Neutrophil (primary cell): Measurements from ENCODE around the gene PAX5.

Experiments used
- H3K27ac ChIP-seq: fragments of 200-600 bp; sonication (generic); 2 replicates; pipeline ENCODE4 v1.5.1; 2016; ENCODE audit warnings: mild to moderate bottlenecking, moderate library complexity
- H3K27me3 ChIP-seq: fragments of 200-600 bp; sonication (generic); 2 replicates; pipeline ENCODE4 v1.6.0; 2016; ENCODE audit warnings: mild to moderate bottlenecking
- H3K36me3 ChIP-seq: fragments of 200-600 bp; sonication (generic); 2 replicates; pipeline ENCODE4 v1.5.1; 2017
- H3K4me1 ChIP-seq, 2 experiments: fragments of 200-600 bp in 1 of 2; sonication (generic) in 1 of 2; 1 replicate in 1 of 2; 2 replicates in 1 of 2; pipeline versions ENCODE4 v1.5.1 to v1.6.1; 2013 to 2016; ENCODE audit warnings: low read depth in 1 of 2, low read length in 1 of 2, mild to moderate bottlenecking in 1 of 2, moderate library complexity in 1 of 2; ENCODE audit not compliant: control insufficient read depth in 1 of 2, insufficient read depth in 1 of 2
- H3K4me3 ChIP-seq, 2 experiments: fragments of 200-600 bp in 1 of 2; sonication (generic) in 1 of 2; 1 replicate in 1 of 2; 2 replicates in 1 of 2; pipeline ENCODE4 v1.5.1; 2013 to 2016; ENCODE audit warnings: low read depth in 1 of 2, low read length in 1 of 2, mild to moderate bottlenecking in 1 of 2, moderate library complexity in 1 of 2
- H3K9me3 ChIP-seq: fragments of 200-600 bp; sonication (generic); 2 replicates; pipeline ENCODE4 v1.5.1; 2016
- TF ChIP-seq, protein P1 (sequence below): fragments of 200-600 bp; sonication (generic); IDR thresholded peaks from 2 replicates; pipeline ENCODE4 v1.5.1; 2016; ENCODE audit warnings: antibody characterized with exemption

Gene PAX5

DNA sequence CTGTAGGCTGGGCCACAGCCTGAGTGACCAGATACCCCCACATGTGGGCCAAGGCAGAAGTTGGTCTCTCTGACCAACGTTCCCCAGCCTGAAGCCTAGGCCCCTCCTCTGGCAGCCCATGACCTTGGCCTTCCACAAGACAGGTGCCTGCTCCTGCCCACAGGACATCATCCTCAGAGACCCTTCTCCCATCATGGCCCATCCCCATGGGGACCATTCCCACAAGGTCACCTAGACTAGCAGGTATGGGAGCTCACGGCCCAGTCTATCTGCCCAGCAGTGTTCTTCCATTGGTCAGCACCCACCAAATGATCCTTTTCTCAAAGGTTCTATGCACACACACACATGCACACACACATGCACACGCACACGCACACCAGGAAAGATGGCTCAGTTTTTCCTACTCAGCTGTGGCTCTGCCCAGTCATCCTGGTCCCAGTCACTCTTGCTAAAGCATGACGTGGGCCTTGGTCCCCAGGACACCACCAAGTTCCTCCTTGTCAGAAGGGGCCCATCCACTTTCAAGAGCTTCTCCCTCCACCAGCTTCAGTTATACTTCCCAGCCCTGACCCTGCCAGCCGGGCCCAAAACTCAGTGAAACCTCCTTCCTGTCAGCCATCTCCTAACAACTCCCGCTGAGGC is 65.4 kb downstream of the PAX5 start:
- H3K27me3 ChIP-seq, result no peaks in the 10 kb centered on the region
- H3K4me1 ChIP-seq, result no peaks in the 10 kb centered on the region
- no peaks in the 10 kb centered on the region for H3K36me3 ChIP-seq
- H3K27ac ChIP-seq, result no peak overlapping the region
- no peak overlapping the region for H3K4me3 ChIP-seq
- no peaks in the 10 kb centered on the region for H3K9me3 ChIP-seq
- TF ChIP-seq, protein P1, sequence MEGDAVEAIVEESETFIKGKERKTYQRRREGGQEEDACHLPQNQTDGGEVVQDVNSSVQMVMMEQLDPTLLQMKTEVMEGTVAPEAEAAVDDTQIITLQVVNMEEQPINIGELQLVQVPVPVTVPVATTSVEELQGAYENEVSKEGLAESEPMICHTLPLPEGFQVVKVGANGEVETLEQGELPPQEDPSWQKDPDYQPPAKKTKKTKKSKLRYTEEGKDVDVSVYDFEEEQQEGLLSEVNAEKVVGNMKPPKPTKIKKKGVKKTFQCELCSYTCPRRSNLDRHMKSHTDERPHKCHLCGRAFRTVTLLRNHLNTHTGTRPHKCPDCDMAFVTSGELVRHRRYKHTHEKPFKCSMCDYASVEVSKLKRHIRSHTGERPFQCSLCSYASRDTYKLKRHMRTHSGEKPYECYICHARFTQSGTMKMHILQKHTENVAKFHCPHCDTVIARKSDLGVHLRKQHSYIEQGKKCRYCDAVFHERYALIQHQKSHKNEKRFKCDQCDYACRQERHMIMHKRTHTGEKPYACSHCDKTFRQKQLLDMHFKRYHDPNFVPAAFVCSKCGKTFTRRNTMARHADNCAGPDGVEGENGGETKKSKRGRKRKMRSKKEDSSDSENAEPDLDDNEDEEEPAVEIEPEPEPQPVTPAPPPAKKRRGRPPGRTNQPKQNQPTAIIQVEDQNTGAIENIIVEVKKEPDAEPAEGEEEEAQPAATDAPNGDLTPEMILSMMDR, result no peak

DNA sequence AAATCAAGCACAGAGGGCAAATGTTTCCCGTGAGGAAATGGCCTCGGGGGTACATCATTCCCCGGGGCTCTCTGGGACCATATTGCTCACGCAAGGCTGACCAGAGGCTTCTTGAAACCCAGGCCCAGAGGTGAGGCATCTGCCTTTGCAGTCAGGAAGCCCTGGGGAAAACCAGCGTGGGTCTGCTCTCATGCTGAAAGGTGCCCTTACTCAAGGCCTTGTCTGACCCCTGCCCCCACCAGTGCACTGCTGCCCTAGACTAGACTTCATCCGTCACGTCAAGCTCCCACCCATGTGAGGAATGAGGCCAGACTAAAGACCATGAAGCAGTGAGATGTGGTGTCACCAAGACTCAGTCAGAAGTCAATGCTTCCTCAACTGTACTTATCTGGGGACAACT is 66.1 kb downstream of the PAX5 start:
- Histone ChIP-seq H3K4me1 (no peaks in the 10 kb centered on the region), H3K27ac (no peak overlapping the region), H3K9me3 (no peaks in the 10 kb centered on the region), H3K27me3 (no peaks in the 10 kb centered on the region), H3K36me3 (no peaks in the 10 kb centered on the region), H3K4me3 (no peak overlapping the region)
- TF ChIP-seq, protein P1, result no peak

DNA sequence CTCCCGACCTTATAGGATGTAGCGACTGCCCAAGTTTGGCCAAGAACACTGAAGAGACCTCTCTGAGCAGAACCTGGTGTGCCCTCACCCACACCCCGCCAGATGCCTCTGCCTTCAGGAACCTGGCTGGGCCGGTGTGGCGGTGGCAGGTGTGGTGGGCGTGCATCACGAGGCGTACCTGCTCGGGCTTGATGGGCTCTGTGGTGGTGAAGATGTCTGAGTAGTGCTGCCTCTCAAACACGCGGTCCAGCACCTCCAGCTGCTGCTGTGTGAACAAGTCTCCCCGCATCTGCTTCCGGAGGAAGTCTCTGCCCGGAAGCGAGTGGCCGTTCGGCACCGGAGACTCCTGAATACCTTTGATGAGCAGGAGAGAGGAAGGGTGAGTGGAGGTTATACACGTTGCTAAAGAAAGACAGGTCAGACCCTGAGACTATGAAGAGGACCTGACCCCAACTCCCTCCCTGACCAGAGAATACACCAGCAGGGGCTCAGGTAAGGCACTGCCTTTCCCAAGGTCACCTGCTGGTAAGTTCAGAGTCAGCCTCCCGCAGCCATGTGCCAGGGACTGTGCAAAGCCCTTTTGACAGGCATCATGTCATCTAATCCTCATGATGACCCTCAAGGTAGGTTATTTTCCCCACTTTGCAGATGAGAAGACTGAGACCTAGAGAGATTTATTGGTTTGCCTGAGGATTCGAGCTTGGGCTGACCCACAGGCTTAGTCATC is 67.5 kb downstream of the PAX5 start:
- Histone ChIP-seq H3K9me3 (no peaks in the 10 kb centered on the region), H3K4me3 (no peak overlapping the region), H3K27ac (no peak overlapping the region), H3K36me3 (no peaks in the 10 kb centered on the region), H3K4me1 (no peaks in the 10 kb centered on the region), H3K27me3 (peaks cover 4% of the 10 kb centered on the region)
- TF ChIP-seq, protein P1, result no peak

DNA sequence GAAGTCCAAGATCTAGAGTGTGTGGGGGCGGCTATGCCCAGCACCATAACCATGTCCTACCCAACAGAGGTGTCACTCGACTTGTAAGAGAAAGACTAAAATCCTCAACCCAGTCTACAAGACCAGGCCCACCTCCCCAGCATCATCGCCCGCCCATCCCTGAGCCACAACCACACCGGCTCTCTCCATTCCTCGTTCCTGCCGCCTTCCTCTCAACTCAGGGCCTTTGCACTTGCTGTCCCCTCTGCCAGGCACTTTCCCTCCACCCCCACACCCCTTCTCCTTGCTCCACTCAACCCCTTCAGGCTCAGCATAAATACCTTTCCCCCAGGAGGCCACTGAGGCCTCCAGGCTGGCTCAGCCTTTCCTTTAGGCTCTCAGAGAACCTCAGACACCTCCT is 69.3 kb downstream of the PAX5 start:
- H3K4me3 ChIP-seq, result no peak overlapping the region
- TF ChIP-seq, protein P1, result no peak
- no peaks in the 10 kb centered on the region for H3K4me1 ChIP-seq
- peaks cover 13% of the 10 kb centered on the region for H3K27me3 ChIP-seq
- no peaks in the 10 kb centered on the region for H3K9me3 ChIP-seq
- H3K27ac ChIP-seq, result no peak overlapping the region
- H3K36me3 ChIP-seq, result no peaks in the 10 kb centered on the region

DNA sequence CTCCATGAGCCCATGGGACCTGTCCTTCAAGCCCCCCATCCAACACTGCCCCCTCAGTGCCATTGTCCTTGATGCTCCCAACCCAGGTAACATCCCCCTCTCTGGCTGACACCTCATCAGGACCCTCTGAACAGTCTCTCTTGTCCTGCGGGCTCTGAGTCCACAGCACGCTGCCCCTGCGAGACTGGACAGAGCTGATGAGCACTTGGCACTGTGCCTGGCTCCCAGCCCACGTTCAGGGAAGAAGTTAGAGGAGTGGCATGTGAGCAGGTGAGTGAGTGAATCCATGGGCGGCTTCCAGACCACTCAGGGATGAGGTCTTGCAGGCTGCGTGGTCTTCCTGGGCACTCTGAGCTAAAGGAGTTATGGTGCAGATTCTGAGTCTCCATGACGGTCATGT is 70.7 kb downstream of the PAX5 start:
- Histone ChIP-seq H3K4me3 (no peak overlapping the region), H3K27me3 (peaks cover 13% of the 10 kb centered on the region), H3K36me3 (no peaks in the 10 kb centered on the region), H3K9me3 (no peaks in the 10 kb centered on the region), H3K4me1 (no peaks in the 10 kb centered on the region), H3K27ac (no peak overlapping the region)
- TF ChIP-seq, protein P1, result no peak
